ENCODE results near the gene SLC4A4.

DNA sequence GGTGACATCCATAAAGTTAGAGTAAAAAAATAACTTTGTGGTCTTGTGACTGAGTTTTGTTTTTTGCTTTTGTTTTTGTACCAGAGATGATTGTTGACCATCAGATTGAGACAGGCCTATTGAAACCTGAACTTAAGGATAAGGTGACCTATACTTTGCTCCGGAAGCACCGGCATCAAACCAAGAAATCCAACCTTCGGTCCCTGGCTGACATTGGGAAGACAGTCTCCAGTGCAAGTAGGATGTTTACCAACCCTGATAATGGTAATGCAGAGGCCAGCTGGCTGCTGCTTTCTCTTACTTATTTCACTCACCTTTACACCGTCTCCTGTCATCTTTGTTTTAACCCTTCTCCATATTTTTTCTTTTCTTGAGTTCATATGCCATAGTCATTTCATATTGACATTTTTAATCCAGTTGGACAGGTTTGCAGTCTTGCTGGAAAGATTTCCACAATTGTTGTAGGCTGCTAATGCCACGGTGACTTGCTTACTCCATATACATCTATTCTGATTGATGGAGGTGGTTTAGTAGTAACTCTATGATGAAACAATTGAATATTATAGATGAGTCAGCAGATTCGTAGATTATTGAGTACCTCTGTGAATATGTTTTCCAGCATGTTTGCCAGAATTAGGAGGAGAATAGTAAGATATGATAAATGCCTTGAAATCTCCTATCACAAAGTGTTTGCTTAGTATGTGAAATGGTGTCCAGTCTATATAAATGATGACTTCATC lies 18.3 kb downstream of the SLC4A4 start:
- TF ChIP-seq EZH2 (IDR thresholded peaks at IDR 0.05; ENCODE audit: borderline replicate concordance) (no peak), EZH2phosphoT487 (IDR thresholded peaks at IDR 0.05; ENCODE audit: low read depth, severe bottlenecking, unreplicated experiment) (no peak)
- TF ChIP-seq, protein P1, sequence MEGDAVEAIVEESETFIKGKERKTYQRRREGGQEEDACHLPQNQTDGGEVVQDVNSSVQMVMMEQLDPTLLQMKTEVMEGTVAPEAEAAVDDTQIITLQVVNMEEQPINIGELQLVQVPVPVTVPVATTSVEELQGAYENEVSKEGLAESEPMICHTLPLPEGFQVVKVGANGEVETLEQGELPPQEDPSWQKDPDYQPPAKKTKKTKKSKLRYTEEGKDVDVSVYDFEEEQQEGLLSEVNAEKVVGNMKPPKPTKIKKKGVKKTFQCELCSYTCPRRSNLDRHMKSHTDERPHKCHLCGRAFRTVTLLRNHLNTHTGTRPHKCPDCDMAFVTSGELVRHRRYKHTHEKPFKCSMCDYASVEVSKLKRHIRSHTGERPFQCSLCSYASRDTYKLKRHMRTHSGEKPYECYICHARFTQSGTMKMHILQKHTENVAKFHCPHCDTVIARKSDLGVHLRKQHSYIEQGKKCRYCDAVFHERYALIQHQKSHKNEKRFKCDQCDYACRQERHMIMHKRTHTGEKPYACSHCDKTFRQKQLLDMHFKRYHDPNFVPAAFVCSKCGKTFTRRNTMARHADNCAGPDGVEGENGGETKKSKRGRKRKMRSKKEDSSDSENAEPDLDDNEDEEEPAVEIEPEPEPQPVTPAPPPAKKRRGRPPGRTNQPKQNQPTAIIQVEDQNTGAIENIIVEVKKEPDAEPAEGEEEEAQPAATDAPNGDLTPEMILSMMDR (IDR thresholded peaks at IDR 0.05; ENCODE audit: poor library complexity), result no peak
